ENCODE measurements around the gene BRAP. TPM values are rescaled to one million over a fixed set of nuclear protein-coding genes. Genes with fewer than 3 reads are reported as not detected.
"Not testable (repeated sequence)": the region's sequence is repeated elsewhere in the genome, so short reads cannot be mapped to it uniquely, and the experiment has no call there.

BRAP gene
- 10 to 100 TPM; 24.9 to 26.7 TPM for total RNA-seq
- polyA plus RNA-seq = 10 to 100 TPM; 17.8 to 25.1 (median 20.4) TPM
- total RNA-seq = 34.9 to 60.6 (median 55.6) reads per million in 6 experiments

GRCh38 chr12:111685811-111686573, at the start of gene BRAP, which contains the start of gene ACAD10:
Gene BRAP, minus strand, starts transcription at chr12:111685956. Its CDS starts 164 bp downstream, at chr12:111685792.
Gene ACAD10, plus strand, starts transcription at chr12:111686053. Its CDS starts 6,657 bp downstream, at chr12:111692710.
- DNase-seq (peak; percentile 87 to 99 (median 94)), ATAC-seq (peak; percentile 92 to 96)
- H3K9me3 Mint-ChIP-seq = no peaks in the 10 kb centered on the region
- H3K4me1 Mint-ChIP-seq = peaks cover 19 to 47% (median 44%) of the 10 kb centered on the region in 4 donors
- peaks cover 0 to 26% (median 3%) of the 10 kb centered on the region in 3 donors for H3K36me3 Mint-ChIP-seq
- POLR2A ChIA-PET = interaction anchor here (0.6 to 1.7 kb wide), 8 partner anchors 24 to 1398 kb away, joined by 3 to 9 read pairs (median 5); partner anchors contain the start of genes ATXN2, GPN3, MAPKAPK5 and NAA25
- H3K4me3 Mint-ChIP-seq = peak within 1 kb of the TSS; percentile 89 to 97 (median 96)
- peaks cover 0 to 2% (median 0%) of the 10 kb centered on the region in 5 donors for H3K27me3 Mint-ChIP-seq
- peak within 1 kb of the TSS; percentile 94 to 99 (median 96) for H3K27ac Mint-ChIP-seq

GRCh38 chr12:111733340-111733915, 47.7 kb upstream of the BRAP start:
- Mint-ChIP-seq H3K4me1 (no peaks in the 10 kb centered on the region), H3K4me3 (no peak overlapping the region), H3K27ac (no peak overlapping the region), H3K27me3 (no peaks in the 10 kb centered on the region), H3K9me3 (no peaks in the 10 kb centered on the region), H3K36me3 (peaks cover 4 to 81% (median 21%) of the 10 kb centered on the region in 3 donors)
- ATAC-seq (no peak), DNase-seq (no peak)
- POLR2A ChIA-PET = interaction anchor here (0.5 kb wide), 1 partner anchor 15 kb away, joined by 4 read pairs; no protein-coding TSS in a partner anchor

GRCh38 chr12:111732786-111733185, 47.0 kb upstream of the BRAP start:
- no peak for DNase-seq
- Mint-ChIP-seq H3K4me3 (no peak overlapping the region), H3K27ac (no peak overlapping the region), H3K4me1 (no peaks in the 10 kb centered on the region), H3K9me3 (no peaks in the 10 kb centered on the region), H3K36me3 (peaks cover 4 to 80% (median 27%) of the 10 kb centered on the region in 3 donors), H3K27me3 (no peaks in the 10 kb centered on the region)
- POLR2A ChIA-PET = no interaction called here
- ATAC-seq = no peak

GRCh38 chr12:111730420-111730819, 44.7 kb upstream of the BRAP start:
- Mint-ChIP-seq H3K36me3 (peaks cover 4 to 70% (median 25%) of the 10 kb centered on the region in 3 donors), H3K4me1 (no peaks in the 10 kb centered on the region), H3K27ac (peak overlapping the region in 1 of 10 donors; percentile 15), H3K9me3 (no peaks in the 10 kb centered on the region), H3K27me3 (no peaks in the 10 kb centered on the region), H3K4me3 (no peak overlapping the region)
- POLR2A ChIA-PET = no interaction called here
- DNase-seq (no peak), ATAC-seq (no peak)

GRCh38 chr12:111728795-111729194, 43.0 kb upstream of the BRAP start:
- Mint-ChIP-seq H3K27me3 (no peaks in the 10 kb centered on the region), H3K36me3 (peaks cover 4 to 70% (median 20%) of the 10 kb centered on the region in 3 donors), H3K9me3 (no peaks in the 10 kb centered on the region), H3K4me3 (no peak overlapping the region), H3K4me1 (no peaks in the 10 kb centered on the region), H3K27ac (no peak overlapping the region)
- ATAC-seq (no peak), DNase-seq (no peak)
- POLR2A ChIA-PET = no interaction called here

GRCh38 chr12:111723646-111724360, 38.0 kb upstream of the BRAP start:
- H3K27me3 Mint-ChIP-seq, H3K4me3 Mint-ChIP-seq, H3K9me3 Mint-ChIP-seq, DNase-seq, H3K4me1 Mint-ChIP-seq, ATAC-seq, POLR2A ChIA-PET, H3K27ac Mint-ChIP-seq: not testable (repeated sequence)
- H3K36me3 Mint-ChIP-seq = peaks cover 0 to 66% (median 21%) of the 10 kb centered on the region in 3 donors

- H3K27me3 Mint-ChIP-seq = no peaks in the 10 kb centered on the region
- no peak for ATAC-seq
- no peak for DNase-seq
- no peak overlapping the region for H3K4me3 Mint-ChIP-seq
- no peaks in the 10 kb centered on the region for H3K9me3 Mint-ChIP-seq
- H3K27ac Mint-ChIP-seq = no peak overlapping the region
- H3K4me1 Mint-ChIP-seq = no peaks in the 10 kb centered on the region
- POLR2A ChIA-PET = no interaction called here
- peaks cover 0 to 76% (median 19%) of the 10 kb centered on the region in 3 donors for H3K36me3 Mint-ChIP-seq
Measured at GRCh38 chr12:111720457-111720856, 34.7 kb upstream of the BRAP start.

- peaks cover 0 to 76% (median 14%) of the 10 kb centered on the region in 3 donors for H3K36me3 Mint-ChIP-seq
- ATAC-seq, H3K27ac Mint-ChIP-seq, POLR2A ChIA-PET, H3K27me3 Mint-ChIP-seq, H3K4me1 Mint-ChIP-seq, H3K9me3 Mint-ChIP-seq, DNase-seq, H3K4me3 Mint-ChIP-seq: not testable (repeated sequence)
Measured at GRCh38 chr12:111719316-111719715, 33.6 kb upstream of the BRAP start.

GRCh38 chr12:111715279-111715678, 29.5 kb upstream of the BRAP start:
- POLR2A ChIA-PET = no interaction called here
- Mint-ChIP-seq H3K4me1 (no peaks in the 10 kb centered on the region), H3K27ac (no peak overlapping the region), H3K4me3 (no peak overlapping the region), H3K27me3 (no peaks in the 10 kb centered on the region), H3K36me3 (peaks cover 0 to 87% (median 21%) of the 10 kb centered on the region in 3 donors), H3K9me3 (no peaks in the 10 kb centered on the region)
- DNase-seq (no peak), ATAC-seq (no peak)

GRCh38 chr12:111706145-111706544, 20.4 kb upstream of the BRAP start:
- Mint-ChIP-seq H3K27me3 (no peaks in the 10 kb centered on the region), H3K9me3 (no peaks in the 10 kb centered on the region), H3K27ac (no peak overlapping the region), H3K36me3 (peaks cover 0 to 90% (median 25%) of the 10 kb centered on the region in 3 donors), H3K4me3 (no peak overlapping the region), H3K4me1 (peaks cover 0 to 1% (median 0%) of the 10 kb centered on the region in 4 donors)
- ATAC-seq (no peak), DNase-seq (no peak)
- POLR2A ChIA-PET = no interaction called here

- ATAC-seq = no peak
- Mint-ChIP-seq H3K27ac (peak overlapping the region in 3 of 10 donors; percentile 47 to 82 (median 70)), H3K36me3 (peaks cover 0 to 89% (median 23%) of the 10 kb centered on the region in 3 donors), H3K4me3 (no peak overlapping the region), H3K4me1 (peaks cover 0 to 1% (median 0%) of the 10 kb centered on the region in 4 donors), H3K27me3 (no peaks in the 10 kb centered on the region), H3K9me3 (no peaks in the 10 kb centered on the region)
- POLR2A ChIA-PET = no interaction called here
- no peak for DNase-seq
Measured at GRCh38 chr12:111705672-111706071, 19.9 kb upstream of the BRAP start.

- POLR2A ChIA-PET = no interaction called here
- Mint-ChIP-seq H3K4me1 (no peaks in the 10 kb centered on the region), H3K36me3 (peaks cover 0 to 88% (median 10%) of the 10 kb centered on the region in 3 donors), H3K4me3 (no peak overlapping the region), H3K27me3 (no peaks in the 10 kb centered on the region), H3K27ac (no peak overlapping the region), H3K9me3 (no peaks in the 10 kb centered on the region)
- ATAC-seq (no peak), DNase-seq (no peak)
Measured at GRCh38 chr12:111699962-111700361, 14.2 kb upstream of the BRAP start.
